Hepatocyte (in vitro differentiated cells): ENCODE data around the gene HDX. TPM values are rescaled to one million over a fixed set of nuclear protein-coding genes. Genes with fewer than 3 reads are reported as not detected.
"Not testable (repeated sequence)": the region's sequence is repeated elsewhere in the genome, so short reads cannot be mapped to it uniquely, and the experiment has no call there.

Source experiments
- DNase-seq: peaks from one replicate; pipeline ENCODE4 v3.0.0-alpha.2; 2016; ENCODE audit warnings: low spot score
- H2AFZ ChIP-seq: fragments of 200-600 bp; sonication (generic); 2 replicates; pipeline ENCODE4 v1.6.0; 2016; ENCODE audit warnings: antibody characterized with exemption, mild to moderate bottlenecking
- H3K27ac ChIP-seq: fragments of 200-600 bp; sonication (generic); 2 replicates; pipeline ENCODE4 v1.5.1; 2016; ENCODE audit warnings: mild to moderate bottlenecking
- H3K27me3 ChIP-seq: fragments of 200-600 bp; sonication (generic); 2 replicates; pipeline ENCODE4 v1.6.1; 2016
- H3K36me3 ChIP-seq: fragments of 200-600 bp; sonication (generic); replicated peaks from 2 replicates; pipeline ENCODE4 v1.5.1; 2016; ENCODE audit warnings: low read depth; ENCODE audit not compliant: insufficient read depth
- H3K4me1 ChIP-seq: fragments of 200-600 bp; sonication (generic); 2 replicates; pipeline ENCODE4 v1.5.1; 2016; ENCODE audit warnings: mild to moderate bottlenecking, moderate library complexity; ENCODE audit not compliant: insufficient read depth
- H3K4me2 ChIP-seq: fragments of 200-600 bp; sonication (generic); 2 replicates; pipeline ENCODE4 v1.6.0; 2016
- H3K4me3 ChIP-seq: fragments of 200-600 bp; sonication (generic); 2 replicates; pipeline ENCODE4 v1.5.1; 2016; ENCODE audit warnings: mild to moderate bottlenecking
- H3K79me2 ChIP-seq: fragments of 200-600 bp; sonication (generic); 2 replicates; pipeline ENCODE4 v1.6.0; 2017; ENCODE audit warnings: mild to moderate bottlenecking
- H3K9me2 ChIP-seq: fragments of 200-600 bp; sonication (generic); replicated peaks from 2 replicates; pipeline ENCODE4 v1.6.0; 2017; ENCODE audit warnings: mild to moderate bottlenecking; ENCODE audit not compliant: insufficient read depth
- H3K9me3 ChIP-seq: fragments of 200-600 bp; sonication (generic); 2 replicates; pipeline ENCODE4 v1.5.1; 2016; ENCODE audit warnings: low read depth, mild to moderate bottlenecking
- H4K20me1 ChIP-seq: fragments of 200-600 bp; sonication (generic); 2 replicates; pipeline ENCODE4 v1.6.0; 2016; ENCODE audit warnings: mild to moderate bottlenecking; ENCODE audit not compliant: insufficient read depth, poor library complexity, severe bottlenecking
- EZH2 ChIP-seq: fragments of 200-600 bp; sonication (generic); IDR thresholded peaks from 2 replicates; pipeline ENCODE4 v1.6.1; 2016; ENCODE audit warnings: antibody characterized with exemption, mild to moderate bottlenecking, borderline replicate concordance
- EZH2phosphoT487 ChIP-seq: fragments of 200-600 bp; sonication (generic); IDR thresholded peaks from one replicate; pipeline ENCODE4 v1.6.1; 2018; ENCODE audit warnings: antibody characterized with exemption, mild to moderate bottlenecking, low read depth, moderate library complexity; ENCODE audit not compliant: unreplicated experiment, severe bottlenecking
- WGBS: methylation state at CpG from one replicate; pipeline ENCODE4 v1.1.6; 2016; ENCODE audit warnings: low lambda C conversion rate; ENCODE audit errors: missing lambda C conversion rate; 5-methylcytosine and 5-hydroxymethylcytosine counted together
- polyA plus RNA-seq: library from polyadenylated mRNA; unstranded; fragments of >200 nt; fragmentation: Nextera tagmentation; extraction: Ambion mirVana; gene quantifications from 2 replicates; pipeline ENCODE4 v1.2.1, GENCODE V29; 2016
- total RNA-seq: library from RNA; depleted of rRNA; stranded (reverse); fragments of >200 nt; gene quantifications from 2 replicates; pipeline ENCODE4 v1.2.3, GENCODE V29; 2014
- TF ChIP-seq, protein P1 (sequence below): fragments of 200-600 bp; sonication (generic); IDR thresholded peaks from 2 replicates; pipeline ENCODE4 v1.5.1; 2016; ENCODE audit warnings: antibody characterized with exemption, mild to moderate bottlenecking; ENCODE audit not compliant: poor library complexity

Gene HDX
- total and polyA plus RNA-seq, 2 experiments from 2014 or later, result 4.8 to 9.4 TPM

DNA sequence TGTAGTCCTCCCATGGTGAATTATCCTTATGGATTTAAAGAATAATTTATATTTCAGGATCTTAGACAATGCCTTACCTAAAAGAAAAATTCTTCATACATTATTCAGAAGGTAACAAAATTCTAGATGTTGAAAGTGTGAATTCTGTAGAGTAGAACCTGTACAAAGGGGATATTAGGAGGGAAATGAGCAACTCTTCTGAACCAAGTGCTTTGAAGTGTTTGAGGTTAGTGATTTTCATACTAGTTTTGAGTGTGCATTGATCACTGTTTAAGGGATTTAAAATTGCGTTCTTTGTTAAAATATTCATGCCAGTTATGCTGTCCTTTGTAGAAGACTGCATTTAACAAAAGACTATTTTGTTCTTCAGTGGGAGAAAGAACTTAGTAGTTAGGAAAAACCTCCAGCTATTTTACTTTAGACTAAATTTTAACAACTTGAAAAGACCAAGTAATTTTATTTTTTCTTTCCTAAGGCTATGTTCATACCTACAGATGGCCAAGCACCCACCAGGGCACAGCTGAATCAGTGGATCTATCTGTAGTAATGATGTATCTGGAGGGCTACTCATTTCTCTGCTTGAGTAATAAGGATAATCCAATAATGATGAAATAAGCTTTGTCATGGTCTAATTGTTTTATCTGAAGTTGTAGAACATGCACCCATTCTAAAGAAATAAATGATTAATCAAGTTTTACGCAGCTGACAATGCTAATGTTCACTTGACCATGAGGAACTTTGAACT lies 180.0 kb downstream of the HDX start:
- no peak for TF ChIP-seq EZH2phosphoT487
- TF ChIP-seq EZH2, result no peak
- TF ChIP-seq, protein P1, sequence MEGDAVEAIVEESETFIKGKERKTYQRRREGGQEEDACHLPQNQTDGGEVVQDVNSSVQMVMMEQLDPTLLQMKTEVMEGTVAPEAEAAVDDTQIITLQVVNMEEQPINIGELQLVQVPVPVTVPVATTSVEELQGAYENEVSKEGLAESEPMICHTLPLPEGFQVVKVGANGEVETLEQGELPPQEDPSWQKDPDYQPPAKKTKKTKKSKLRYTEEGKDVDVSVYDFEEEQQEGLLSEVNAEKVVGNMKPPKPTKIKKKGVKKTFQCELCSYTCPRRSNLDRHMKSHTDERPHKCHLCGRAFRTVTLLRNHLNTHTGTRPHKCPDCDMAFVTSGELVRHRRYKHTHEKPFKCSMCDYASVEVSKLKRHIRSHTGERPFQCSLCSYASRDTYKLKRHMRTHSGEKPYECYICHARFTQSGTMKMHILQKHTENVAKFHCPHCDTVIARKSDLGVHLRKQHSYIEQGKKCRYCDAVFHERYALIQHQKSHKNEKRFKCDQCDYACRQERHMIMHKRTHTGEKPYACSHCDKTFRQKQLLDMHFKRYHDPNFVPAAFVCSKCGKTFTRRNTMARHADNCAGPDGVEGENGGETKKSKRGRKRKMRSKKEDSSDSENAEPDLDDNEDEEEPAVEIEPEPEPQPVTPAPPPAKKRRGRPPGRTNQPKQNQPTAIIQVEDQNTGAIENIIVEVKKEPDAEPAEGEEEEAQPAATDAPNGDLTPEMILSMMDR, result no peak
- Histone ChIP-seq H3K9me2 (no peaks in the 10 kb centered on the region), H3K27me3 (no peaks in the 10 kb centered on the region), H3K4me3 (no peak overlapping the region), H3K4me2 (no peak overlapping the region), H2AFZ (no peak overlapping the region), H4K20me1 (no peaks in the 10 kb centered on the region), H3K79me2 (no peaks in the 10 kb centered on the region), H3K36me3 (no peaks in the 10 kb centered on the region), H3K9me3 (no peaks in the 10 kb centered on the region), H3K27ac (no peak overlapping the region), H3K4me1 (no peaks in the 10 kb centered on the region)
- DNase-seq, result no peak
- WGBS, result 64% methylated on average over 2 of the region's 2 CpGs

DNA sequence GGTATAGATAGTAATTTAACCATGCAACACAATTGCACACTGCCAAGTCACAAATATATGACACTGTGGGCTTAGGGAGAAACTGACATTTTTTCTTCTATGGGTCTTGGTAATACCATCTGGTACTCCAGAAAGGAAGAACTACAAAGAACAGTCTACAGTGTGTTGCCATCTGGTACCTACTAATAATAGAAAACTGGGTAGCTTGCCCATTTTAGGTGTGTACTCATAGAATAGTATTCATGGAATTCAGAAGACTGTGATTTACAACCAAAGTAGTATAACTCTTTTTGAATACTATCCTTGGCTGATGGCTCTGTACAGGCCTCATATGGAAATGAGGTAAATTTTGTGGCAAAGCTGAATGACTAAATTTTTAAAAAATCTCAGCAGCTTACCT lies 181.6 kb downstream of the HDX start:
- Histone ChIP-seq H3K36me3 (no peaks in the 10 kb centered on the region), H3K27me3 (no peaks in the 10 kb centered on the region), H3K4me3 (no peak overlapping the region), H2AFZ (no peak overlapping the region), H3K79me2 (no peaks in the 10 kb centered on the region), H3K4me1 (no peaks in the 10 kb centered on the region), H3K4me2 (no peak overlapping the region), H4K20me1 (no peaks in the 10 kb centered on the region), H3K9me3 (no peaks in the 10 kb centered on the region), H3K9me2 (no peaks in the 10 kb centered on the region), H3K27ac (no peak overlapping the region)
- TF ChIP-seq, protein P1, result no peak
- no peak for TF ChIP-seq EZH2phosphoT487
- no peak for TF ChIP-seq EZH2
- no peak for DNase-seq

DNA sequence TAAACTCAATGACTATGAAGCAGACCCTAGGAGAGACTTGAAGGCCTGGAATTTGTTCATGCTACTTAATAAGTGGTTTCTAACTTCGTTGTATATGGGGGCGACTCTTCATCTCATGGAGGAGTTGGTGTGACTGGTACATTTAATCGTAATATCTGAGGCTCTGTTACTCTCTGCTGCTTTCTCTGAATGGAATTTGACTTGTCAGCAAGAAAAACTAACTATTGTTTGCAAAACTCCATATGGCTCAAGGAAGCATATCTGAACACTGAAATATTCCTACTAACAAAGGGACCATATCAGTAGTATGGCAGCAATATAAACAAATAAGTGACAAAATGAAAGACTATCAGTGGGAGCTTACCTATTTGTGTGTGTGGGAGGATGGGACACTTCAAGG lies 182.2 kb downstream of the HDX start:
- Histone ChIP-seq H3K9me2 (no peaks in the 10 kb centered on the region), H3K36me3 (no peaks in the 10 kb centered on the region), H3K79me2 (no peaks in the 10 kb centered on the region), H3K4me1 (no peaks in the 10 kb centered on the region), H3K9me3 (no peaks in the 10 kb centered on the region), H2AFZ (no peak overlapping the region), H3K27me3 (no peaks in the 10 kb centered on the region), H3K4me3 (no peak overlapping the region), H4K20me1 (no peaks in the 10 kb centered on the region), H3K4me2 (no peak overlapping the region), H3K27ac (no peak overlapping the region)
- 70% methylated on average over 3 of the region's 3 CpGs for WGBS
- no peak for DNase-seq
- TF ChIP-seq EZH2phosphoT487, result no peak
- TF ChIP-seq, protein P1, result no peak
- TF ChIP-seq EZH2, result no peak

DNA sequence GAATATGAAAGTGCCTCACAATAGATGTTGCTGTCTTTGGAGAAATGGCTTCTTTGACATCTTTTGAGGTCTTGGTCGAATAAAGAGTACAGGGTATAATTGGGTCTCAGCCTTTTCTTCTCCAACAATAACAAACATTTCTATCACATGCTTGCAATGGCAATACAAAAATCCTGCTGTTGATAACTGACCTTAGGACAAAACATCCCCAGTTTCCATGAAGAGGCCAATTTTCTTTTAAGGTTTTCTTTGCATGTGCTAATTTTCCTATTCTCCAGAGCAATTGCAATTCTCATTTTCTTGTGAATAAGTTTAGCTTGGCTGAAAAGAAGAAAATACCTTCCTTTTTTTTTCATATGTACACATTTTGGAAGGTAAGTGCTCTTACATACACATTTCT lies 183.6 kb downstream of the HDX start:
- Histone ChIP-seq H3K27ac (no peak overlapping the region), H3K9me2 (no peaks in the 10 kb centered on the region), H3K9me3 (no peaks in the 10 kb centered on the region), H3K79me2 (no peaks in the 10 kb centered on the region), H3K27me3 (no peaks in the 10 kb centered on the region), H4K20me1 (no peaks in the 10 kb centered on the region), H3K4me2 (no peak overlapping the region), H3K4me1 (no peaks in the 10 kb centered on the region), H2AFZ (no peak overlapping the region), H3K36me3 (no peaks in the 10 kb centered on the region), H3K4me3 (no peak overlapping the region)
- DNase-seq, result no peak
- TF ChIP-seq, protein P1, result no peak
- no peak for TF ChIP-seq EZH2phosphoT487
- no peak for TF ChIP-seq EZH2
- 73% methylated on average over 1 of the region's 1 CpG for WGBS

DNA sequence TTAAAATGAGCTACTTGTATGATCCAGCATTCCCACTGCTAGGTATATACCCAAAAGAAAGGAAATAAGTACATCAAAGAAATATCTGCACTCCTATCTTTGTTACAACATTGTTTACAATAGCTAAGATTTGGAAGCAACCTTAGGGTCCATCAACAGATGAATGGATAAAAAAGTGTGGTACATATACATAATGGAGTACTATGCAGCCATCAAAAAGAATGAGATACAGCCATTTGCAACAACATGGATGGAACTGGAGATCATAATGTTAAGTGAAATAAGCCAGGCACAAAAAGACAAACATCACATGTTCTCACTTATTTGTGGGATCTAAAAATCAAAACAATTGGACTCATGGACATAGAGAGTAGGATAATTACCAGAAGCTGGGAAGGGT lies 186.3 kb downstream of the HDX start:
- not testable (repeated sequence) for H4K20me1 ChIP-seq, DNase-seq, H3K4me1 ChIP-seq, H3K27me3 ChIP-seq, H3K9me3 ChIP-seq, H3K9me2 ChIP-seq, H3K4me3 ChIP-seq, H3K27ac ChIP-seq, H2AFZ ChIP-seq, H3K79me2 ChIP-seq, H3K36me3 ChIP-seq, H3K4me2 ChIP-seq
